K562 (cell line): Measurements from ENCODE around the gene MYL6B. TPM values are rescaled to one million over a fixed set of nuclear protein-coding genes. Genes with fewer than 3 reads are reported as not detected.

ENCODE experiments used
- BRD9 ChIP-seq: fragments of 450-650 bp; IDR thresholded peaks from 2 replicates; pipeline ENCODE4 v1.6.1; 2018; ENCODE audit warnings: low read depth; ENCODE audit not compliant: partially characterized antibody
- ETV6 ChIP-seq, 3 experiments: fragments of 150-350 bp in 1 of 3; sonication (generic) in 1 of 3; formaldehyde crosslinking in 1 of 3; IDR thresholded peaks; 2 replicates each; pipeline versions ENCODE4 v1.6.1 to v1.8.0; 2014 to 2022; ENCODE audit warnings: borderline replicate concordance in 2 of 3, low read depth in 2 of 3, antibody characterized with exemption in 1 of 3, low read length in 1 of 3, mild to moderate bottlenecking in 1 of 3, missing genetic modification reagents in 1 of 3
- FOXJ2 ChIP-seq: fragments of 200-800 bp; sonication (Bioruptor generic); IDR thresholded peaks from 2 replicates; pipeline ENCODE4 v1.6.1; 2016; ENCODE audit warnings: missing genetic modification characterization, missing compliant biosample characterization
- GABPB1 ChIP-seq: sonication (generic); formaldehyde crosslinking; IDR thresholded peaks from 2 replicates; pipeline ENCODE4 v1.8.0; 2022; ENCODE audit warnings: mild to moderate bottlenecking, missing genetic modification reagents
- HLTF ChIP-seq: fragments of 450-650 bp; IDR thresholded peaks from 2 replicates; pipeline ENCODE4 v1.6.1; 2016
- LEF1 ChIP-seq: fragments of 450-650 bp; IDR thresholded peaks from 2 replicates; pipeline ENCODE4 v1.6.1; 2016; ENCODE audit warnings: mild to moderate bottlenecking
- MITF ChIP-seq: IDR thresholded peaks from 2 replicates; pipeline ENCODE4 v1.6.1; 2014; ENCODE audit warnings: antibody characterized with exemption
- MLLT1 ChIP-seq, 2 experiments: fragments of 450-650 bp; IDR thresholded peaks; 2 replicates each; pipeline ENCODE4 v1.6.1; 2016
- NCOA1 ChIP-seq: fragments of 450-650 bp; IDR thresholded peaks from 2 replicates; pipeline ENCODE4 v1.6.1; 2016; ENCODE audit warnings: low read depth
- NCOR1 ChIP-seq: fragments of 450-650 bp; IDR thresholded peaks from 2 replicates; pipeline ENCODE4 v1.6.1; 2016; ENCODE audit warnings: mild to moderate bottlenecking, moderate library complexity
- RBM17 ChIP-seq: fragments of 200-400 bp; formaldehyde crosslinking; IDR thresholded peaks from 2 replicates; pipeline ENCODE4 v1.6.1; 2017; ENCODE audit warnings: low read depth, mild to moderate bottlenecking, low read length, borderline replicate concordance
- SAFB ChIP-seq: fragments of 200-400 bp; formaldehyde crosslinking; IDR thresholded peaks from 2 replicates; pipeline ENCODE4 v1.6.1; 2017; ENCODE audit warnings: low read depth, low read length, borderline replicate concordance
- SP2 ChIP-seq: IDR thresholded peaks from 2 replicates; pipeline ENCODE4 v1.6.1; 2011; ENCODE audit warnings: mild to moderate bottlenecking, low read depth, low read length, moderate library complexity; ENCODE audit not compliant: poor library complexity, severe bottlenecking; ENCODE audit errors: extremely low read depth
- TAF9B ChIP-seq: fragments of 450-650 bp; IDR thresholded peaks from 2 replicates; pipeline ENCODE4 v1.6.1; 2018; ENCODE audit warnings: mild to moderate bottlenecking; ENCODE audit not compliant: partially characterized antibody
- TCF7L2 ChIP-seq: fragments of 150-350 bp; IDR thresholded peaks from 2 replicates; pipeline ENCODE4 v1.6.1; 2016; ENCODE audit warnings: low read depth, mild to moderate bottlenecking, low read length, moderate library complexity
- polyA plus RNA-seq, 8 experiments: library from polyadenylated mRNA; depleted of rRNA in 4 of 8; stranded (reverse) in 5 of 8; unstranded in 3 of 8; fragments of >200 nt; fragmentation: Nextera tagmentation in 2 of 8; fragmentation: Illumina TruSeq in 1 of 8; extraction: Ambion mirVana in 2 of 8; extraction: Trizol in 1 of 8; gene quantifications; 2 replicates each; pipeline versions ENCODE4 v1.2.1 to v1.2.3, GENCODE V29; 2011 to 2014; ENCODE audit warnings: inconsistent platforms in 1 of 8, missing spikeins in 1 of 8
- total RNA-seq, 7 experiments: library from RNA; depleted of rRNA in 6 of 7; stranded (reverse); fragments of >200 nt in 6 of 7; fragmentation: Illumina TruSeq in 2 of 7; extraction: Trizol in 2 of 7; gene quantifications; 2 replicates each; pipeline versions ENCODE4 v1.2.1 to v1.2.3, GENCODE V29; 2011 to 2021; ENCODE audit warnings: low replicate concordance in 1 of 7
- TF ChIP-seq, protein P1 (sequence below): sonication (generic); formaldehyde crosslinking; IDR thresholded peaks from 2 replicates; pipeline ENCODE4 v1.8.0; 2022; ENCODE audit warnings: mild to moderate bottlenecking, low read depth, missing genetic modification reagents
- TF ChIP-seq, protein P2 (sequence below): sonication (generic); formaldehyde crosslinking; IDR thresholded peaks from 2 replicates; pipeline ENCODE4 v1.9.0; 2022; ENCODE audit warnings: mild to moderate bottlenecking, missing genetic modification reagents
- TF ChIP-seq, protein P3 (sequence below): sonication (generic); formaldehyde crosslinking; IDR thresholded peaks from 2 replicates; pipeline ENCODE4 v1.8.0; 2022; ENCODE audit warnings: mild to moderate bottlenecking, missing genetic modification reagents

The MYL6B gene
- total and polyA plus RNA-seq, 9 of the 15 experiments (the other 6 are each of a cell fraction or from before 2014, with no cell fraction given) = 42.8 to 77.3 (median 68.6) TPM

DNA sequence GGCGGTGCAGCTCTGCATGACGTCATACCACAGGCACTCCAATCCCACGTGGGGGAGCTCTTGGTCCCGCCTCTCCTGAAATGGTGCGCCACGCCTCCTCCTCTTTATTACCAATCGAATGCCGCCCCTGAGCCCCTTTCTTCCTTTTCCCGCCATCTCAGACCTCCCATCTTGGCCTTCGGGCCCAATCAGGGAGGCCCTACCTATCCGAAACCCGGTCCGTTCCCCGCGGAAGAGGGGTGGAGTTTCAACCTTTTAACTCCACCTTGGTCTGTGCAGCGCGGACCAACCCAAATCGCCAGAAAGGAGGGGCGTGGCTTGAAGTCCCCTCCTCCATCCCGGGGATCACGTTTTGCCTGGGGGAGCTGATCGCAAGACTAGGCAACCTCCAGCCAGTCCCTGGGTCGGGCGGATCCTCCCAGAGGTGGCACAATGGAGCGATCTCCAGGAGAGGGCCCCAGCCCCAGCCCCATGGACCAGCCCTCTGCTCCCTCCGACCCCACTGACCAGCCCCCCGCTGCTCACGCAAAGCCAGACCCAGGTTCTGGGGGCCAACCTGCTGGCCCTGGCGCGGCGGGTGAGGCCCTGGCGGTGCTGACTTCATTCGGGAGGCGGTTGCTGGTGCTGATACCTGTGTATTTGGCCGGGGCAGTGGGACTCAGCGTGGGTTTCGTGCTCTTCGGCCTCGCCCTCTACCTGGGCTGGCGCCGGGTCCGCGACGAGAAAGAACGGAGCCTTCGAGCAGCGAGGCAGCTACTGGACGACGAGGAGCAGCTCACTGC, 24.3 kb upstream of the MYL6B start, which contains the start of gene ESYT1 (continued):
- TF ChIP-seq GABPB1 (CRISPR knock-in tag) (peak; percentile 77), FOXJ2 (tag) (no peak), TCF7L2 (no peak), MITF (no peak), TAF9B (peak; percentile 53), HLTF (no peak), SAFB (no peak), LEF1 (peak; percentile 23; the same call in 1 of the 2 replicates), RBM17 (no peak), MLLT1 (IDR thresholded peaks at IDR 0.05) (peak in 1 of 2 experiments; percentile 67; a peak in 2 of 4 replicates), BRD9 (peak; percentile 83), ETV6 (IDR thresholded peaks at IDR 0.05; ENCODE audit: borderline replicate concordance in 1 of 2, low read depth in 2 of 2, low read length in 1 of 2) (no peak), ETV6 (CRISPR knock-in tag; IDR thresholded peaks at IDR 0.05; ENCODE audit: borderline replicate concordance) (0 out of 2 replicates have a peak, but pooled peaks have one; percentile 68), SP2 (peak; percentile 30), NCOR1 (no peak), NCOA1 (no peak)
- TF ChIP-seq, protein P1, sequence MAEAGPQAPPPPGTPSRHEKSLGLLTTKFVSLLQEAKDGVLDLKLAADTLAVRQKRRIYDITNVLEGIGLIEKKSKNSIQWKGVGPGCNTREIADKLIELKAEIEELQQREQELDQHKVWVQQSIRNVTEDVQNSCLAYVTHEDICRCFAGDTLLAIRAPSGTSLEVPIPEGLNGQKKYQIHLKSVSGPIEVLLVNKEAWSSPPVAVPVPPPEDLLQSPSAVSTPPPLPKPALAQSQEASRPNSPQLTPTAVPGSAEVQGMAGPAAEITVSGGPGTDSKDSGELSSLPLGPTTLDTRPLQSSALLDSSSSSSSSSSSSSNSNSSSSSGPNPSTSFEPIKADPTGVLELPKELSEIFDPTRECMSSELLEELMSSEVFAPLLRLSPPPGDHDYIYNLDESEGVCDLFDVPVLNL (CRISPR knock-in tag) = peak; percentile 88
- TF ChIP-seq, protein P2, sequence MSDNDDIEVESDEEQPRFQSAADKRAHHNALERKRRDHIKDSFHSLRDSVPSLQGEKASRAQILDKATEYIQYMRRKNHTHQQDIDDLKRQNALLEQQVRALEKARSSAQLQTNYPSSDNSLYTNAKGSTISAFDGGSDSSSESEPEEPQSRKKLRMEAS = peak; percentile 73
- TF ChIP-seq, protein P3, sequence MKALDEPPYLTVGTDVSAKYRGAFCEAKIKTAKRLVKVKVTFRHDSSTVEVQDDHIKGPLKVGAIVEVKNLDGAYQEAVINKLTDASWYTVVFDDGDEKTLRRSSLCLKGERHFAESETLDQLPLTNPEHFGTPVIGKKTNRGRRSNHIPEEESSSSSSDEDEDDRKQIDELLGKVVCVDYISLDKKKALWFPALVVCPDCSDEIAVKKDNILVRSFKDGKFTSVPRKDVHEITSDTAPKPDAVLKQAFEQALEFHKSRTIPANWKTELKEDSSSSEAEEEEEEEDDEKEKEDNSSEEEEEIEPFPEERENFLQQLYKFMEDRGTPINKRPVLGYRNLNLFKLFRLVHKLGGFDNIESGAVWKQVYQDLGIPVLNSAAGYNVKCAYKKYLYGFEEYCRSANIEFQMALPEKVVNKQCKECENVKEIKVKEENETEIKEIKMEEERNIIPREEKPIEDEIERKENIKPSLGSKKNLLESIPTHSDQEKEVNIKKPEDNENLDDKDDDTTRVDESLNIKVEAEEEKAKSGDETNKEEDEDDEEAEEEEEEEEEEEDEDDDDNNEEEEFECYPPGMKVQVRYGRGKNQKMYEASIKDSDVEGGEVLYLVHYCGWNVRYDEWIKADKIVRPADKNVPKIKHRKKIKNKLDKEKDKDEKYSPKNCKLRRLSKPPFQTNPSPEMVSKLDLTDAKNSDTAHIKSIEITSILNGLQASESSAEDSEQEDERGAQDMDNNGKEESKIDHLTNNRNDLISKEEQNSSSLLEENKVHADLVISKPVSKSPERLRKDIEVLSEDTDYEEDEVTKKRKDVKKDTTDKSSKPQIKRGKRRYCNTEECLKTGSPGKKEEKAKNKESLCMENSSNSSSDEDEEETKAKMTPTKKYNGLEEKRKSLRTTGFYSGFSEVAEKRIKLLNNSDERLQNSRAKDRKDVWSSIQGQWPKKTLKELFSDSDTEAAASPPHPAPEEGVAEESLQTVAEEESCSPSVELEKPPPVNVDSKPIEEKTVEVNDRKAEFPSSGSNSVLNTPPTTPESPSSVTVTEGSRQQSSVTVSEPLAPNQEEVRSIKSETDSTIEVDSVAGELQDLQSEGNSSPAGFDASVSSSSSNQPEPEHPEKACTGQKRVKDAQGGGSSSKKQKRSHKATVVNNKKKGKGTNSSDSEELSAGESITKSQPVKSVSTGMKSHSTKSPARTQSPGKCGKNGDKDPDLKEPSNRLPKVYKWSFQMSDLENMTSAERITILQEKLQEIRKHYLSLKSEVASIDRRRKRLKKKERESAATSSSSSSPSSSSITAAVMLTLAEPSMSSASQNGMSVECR (CRISPR knock-in tag) = peak; percentile 41
